PC-3 (cell line): ENCODE measurements around the gene PPP2R5E. TPM values are rescaled to one million over a fixed set of nuclear protein-coding genes. Genes with fewer than 3 reads are reported as not detected.

ENCODE experiments used
- ATAC-seq: fragments of 200-7000 bp; cut with Tn5 transposase; 2 replicates; pipeline ENCODE4 v1.9.1; 2020; ENCODE audit warnings: mild to moderate bottlenecking, moderate library complexity
- BruUV-seq: library from RNA; stranded (reverse); fragments of 400-500 nt; replicated peaks from 2 replicates; lab custom pipeline; 2021; lab: Mats Ljungman, UMichigan
- CTCF ChIA-PET: fragments of 300-600 bp; sonication (Branson Sonifier 250); formaldehyde crosslinking; loops from one replicate; lab custom pipeline; 2022; ENCODE audit warnings: antibody characterized with exemption; lab: Charles Lee
- POLR2A ChIA-PET: fragments of 300-600 bp; sonication (Branson Sonifier 250); formaldehyde crosslinking; loops from one replicate; lab custom pipeline; 2022; ENCODE audit warnings: antibody characterized with exemption; ENCODE audit not compliant: unreplicated experiment; lab: Charles Lee
- DNase-seq: peaks from one replicate; pipeline ENCODE4 v3.0.0-alpha.2; 2015
- H2AFZ ChIP-seq: fragments of 300-600 bp; sonication (generic); 2 replicates; pipeline ENCODE4 v1.6.0; 2016; ENCODE audit warnings: antibody characterized with exemption, low read length
- H3F3A ChIP-seq: fragments of 300-600 bp; sonication (generic); one replicate; pipeline ENCODE4 v1.6.0; 2017; ENCODE audit warnings: antibody characterized with exemption, low read length, control low read depth, mild to moderate bottlenecking; ENCODE audit not compliant: unreplicated experiment
- H3K27ac ChIP-seq: fragments of 300-600 bp; sonication (generic); 2 replicates; pipeline ENCODE4 v1.5.1; 2016; ENCODE audit warnings: mild to moderate bottlenecking, low read length
- H3K27me3 ChIP-seq: fragments of 300-600 bp; sonication (generic); 2 replicates; pipeline ENCODE4 v1.6.1; 2016; ENCODE audit warnings: low read length, mixed read lengths
- H3K36me3 ChIP-seq: fragments of 300-600 bp; sonication (generic); 2 replicates; pipeline ENCODE4 v1.6.1; 2016; ENCODE audit warnings: low read depth, mixed run types, low read length, mixed read lengths
- H3K4me1 ChIP-seq: fragments of 300-600 bp; sonication (generic); 2 replicates; pipeline ENCODE4 v1.5.1; 2016; ENCODE audit warnings: low read length; ENCODE audit not compliant: insufficient read depth
- H3K4me2 ChIP-seq: fragments of 300-600 bp; sonication (generic); 2 replicates; pipeline ENCODE4 v1.6.0; 2016; ENCODE audit warnings: low read length
- H3K4me3 ChIP-seq: fragments of 300-600 bp; sonication (generic); 2 replicates; pipeline ENCODE4 v1.5.1; 2016; ENCODE audit warnings: mild to moderate bottlenecking, low read length, mixed read lengths
- H3K79me2 ChIP-seq: fragments of 300-600 bp; sonication (generic); 2 replicates; pipeline ENCODE4 v1.6.1; 2017; ENCODE audit warnings: low read length, mixed read lengths
- H3K9ac ChIP-seq: fragments of 300-600 bp; sonication (generic); 2 replicates; pipeline ENCODE4 v1.6.0; 2016; ENCODE audit warnings: mild to moderate bottlenecking, low read length
- H3K9me2 ChIP-seq: fragments of 300-600 bp; sonication (generic); replicated peaks from 2 replicates; pipeline ENCODE4 v1.6.1; 2016; ENCODE audit warnings: mixed run types, low read length, mixed read lengths
- H3K9me3 ChIP-seq: fragments of 300-600 bp; sonication (generic); 2 replicates; pipeline ENCODE4 v1.6.1; 2016; ENCODE audit warnings: low read length, mixed read lengths
- H4K20me1 ChIP-seq: fragments of 300-600 bp; sonication (generic); 2 replicates; pipeline ENCODE4 v1.6.1; 2016; ENCODE audit warnings: low read length, mixed read lengths
- CTCF ChIP-seq: fragments of 300-600 bp; sonication (generic); conservative IDR thresholded peaks from 2 replicates; pipeline ENCODE4 v1.5.1; 2017; ENCODE audit warnings: antibody characterized with exemption, low read depth, mild to moderate bottlenecking, low read length
- EZH2 ChIP-seq: fragments of 300-600 bp; sonication (generic); IDR thresholded peaks from one replicate; pipeline ENCODE4 v1.6.1; 2017; ENCODE audit warnings: antibody characterized with exemption, mild to moderate bottlenecking, low read length; ENCODE audit not compliant: unreplicated experiment
- EZH2phosphoT487 ChIP-seq: fragments of 300-600 bp; sonication (generic); IDR thresholded peaks from 2 replicates; pipeline ENCODE4 v1.6.1; 2018; ENCODE audit warnings: mild to moderate bottlenecking, antibody characterized with exemption, low read length, borderline replicate concordance
- intact Hi-C: fragments of 100-400 bp; cut with micrococcal nuclease; formaldehyde crosslinking; loops from 2 replicates; pipeline ENCODE4 v1.9.0; 2023
- total RNA-seq: library from RNA; depleted of rRNA; stranded (reverse); fragments of >200 nt; gene quantifications from 2 replicates; pipeline ENCODE4 v1.2.3, GENCODE V29; 2014

Gene PPP2R5E
- total RNA-seq, 1 experiment from 2014 or later = 17.2 TPM

GRCh38 chr14:63418020-63418419 lies 125.2 kb downstream of the PPP2R5E start:
- no peaks in the 10 kb centered on the region; the same call in 1 of the 2 replicates for H4K20me1 ChIP-seq
- no peaks in the 10 kb centered on the region for H3K27me3 ChIP-seq
- H3K9me3 ChIP-seq = no peaks in the 10 kb centered on the region
- no peaks in the 10 kb centered on the region for H3K9me2 ChIP-seq
- CTCF ChIA-PET = no interaction called here
- no peaks in the 10 kb centered on the region for H3K79me2 ChIP-seq
- no peak for ATAC-seq
- POLR2A ChIA-PET = no interaction called here
- no peak overlapping the region for H2AFZ ChIP-seq
- no peak overlapping the region for H3K4me3 ChIP-seq
- no peaks in the 10 kb centered on the region; the same call in 1 of the 2 replicates for H3K36me3 ChIP-seq
- no peak overlapping the region for H3K9ac ChIP-seq
- H3F3A ChIP-seq = no peaks in the 10 kb centered on the region
- no peak for DNase-seq
- no TSS peak for BruUV-seq
- TF ChIP-seq CTCF = no peak
- no peak for TF ChIP-seq EZH2phosphoT487
- no peak for TF ChIP-seq EZH2
- H3K4me1 ChIP-seq = no peaks in the 10 kb centered on the region
- intact Hi-C loops = no loop called here
- no peak overlapping the region for H3K27ac ChIP-seq
- H3K4me2 ChIP-seq = no peak overlapping the region

GRCh38 chr14:63413009-63413408 lies 130.2 kb downstream of the PPP2R5E start:
- peaks cover 5% of the 10 kb centered on the region; the same call in 1 of the 2 replicates for H3K36me3 ChIP-seq
- no peaks in the 10 kb centered on the region for H3K27me3 ChIP-seq
- no peak overlapping the region for H3K9ac ChIP-seq
- H3K79me2 ChIP-seq = no peaks in the 10 kb centered on the region
- no peak overlapping the region for H3K27ac ChIP-seq
- no peak for TF ChIP-seq EZH2
- no peak for TF ChIP-seq EZH2phosphoT487
- no peak for TF ChIP-seq CTCF
- ChIA-PET CTCF (no interaction called here), POLR2A (no interaction called here)
- no peak overlapping the region for H2AFZ ChIP-seq
- no TSS peak for BruUV-seq
- H3K4me1 ChIP-seq = no peaks in the 10 kb centered on the region
- ATAC-seq (no peak), DNase-seq (no peak)
- H3F3A ChIP-seq = no peaks in the 10 kb centered on the region
- H4K20me1 ChIP-seq = no peaks in the 10 kb centered on the region
- no peaks in the 10 kb centered on the region for H3K9me2 ChIP-seq
- H3K9me3 ChIP-seq = no peaks in the 10 kb centered on the region
- intact Hi-C loops = no loop called here
- H3K4me3 ChIP-seq = no peak overlapping the region
- H3K4me2 ChIP-seq = no peak overlapping the region

GRCh38 chr14:63406333-63406732 lies 136.8 kb downstream of the PPP2R5E start:
- Histone ChIP-seq H3F3A (no peaks in the 10 kb centered on the region), H3K36me3 (0 out of 2 replicates have a peak, but pooled peaks cover 5% of the 10 kb centered on the region), H3K27ac (no peak overlapping the region), H3K4me1 (peaks cover 13% of the 10 kb centered on the region), H4K20me1 (peaks cover 8% of the 10 kb centered on the region; the same call in 1 of the 2 replicates), H3K4me2 (no peak overlapping the region), H3K27me3 (no peaks in the 10 kb centered on the region), H3K9me3 (no peaks in the 10 kb centered on the region), H3K9me2 (no peaks in the 10 kb centered on the region), H3K79me2 (no peaks in the 10 kb centered on the region), H3K9ac (no peak overlapping the region), H3K4me3 (no peak overlapping the region), H2AFZ (no peak overlapping the region)
- POLR2A ChIA-PET = no interaction called here
- BruUV-seq = no TSS peak
- intact Hi-C loops = no loop called here
- ATAC-seq (no peak), DNase-seq (no peak)
- CTCF ChIA-PET = no interaction called here
- TF ChIP-seq EZH2 = no peak
- TF ChIP-seq EZH2phosphoT487 = no peak
- TF ChIP-seq CTCF = no peak
